NCI-H2107 treated with DMSO at 0.1 percent for 48 hours (cell line): ENCODE results near the gene FRG2C.
"Not testable (repeated sequence)": the region's sequence is repeated elsewhere in the genome, so short reads cannot be mapped to it uniquely, and the experiment has no call there.

ENCODE experiments used
- DNase-seq: peaks from one replicate; lab custom pipeline; 2025; ENCODE audit not compliant: unreplicated experiment; lab: John Stamatoyannopoulos, UW

Gene FRG2C

GRCh38 chr3:75669348-75670297 is 5.5 kb downstream of the FRG2C start:
- DNase-seq = not testable (repeated sequence)

GRCh38 chr3:75670298-75671286 is 6.5 kb downstream of the FRG2C start:
- not testable (repeated sequence) for DNase-seq

GRCh38 chr3:75671287-75672139 is 7.4 kb downstream of the FRG2C start:
- DNase-seq = not testable (repeated sequence)

- DNase-seq = not testable (repeated sequence)
These were observed 8.1 kb downstream of the FRG2C start for GRCh38 chr3:75672140-75672775.

GRCh38 chr3:75683965-75684364 is 19.8 kb downstream of the FRG2C start:
- not testable (repeated sequence) for DNase-seq

- DNase-seq = no peak
These were observed 23.2 kb downstream of the FRG2C start for GRCh38 chr3:75687323-75687722.

GRCh38 chr3:75692061-75692460 is 27.9 kb downstream of the FRG2C start:
- no peak for DNase-seq
